Renal cortical epithelial cell (primary cell): ENCODE measurements around the gene NENF. TPM values are rescaled to one million over a fixed set of nuclear protein-coding genes. Genes with fewer than 3 reads are reported as not detected.

Experiments used
- DNase-seq: peaks from one replicate; pipeline ENCODE4 v3.0.0-alpha.2; 2011; ENCODE audit warnings: low read depth
- total RNA-seq: library from RNA; depleted of rRNA; stranded (reverse); fragments of >200 nt; gene quantifications from 2 replicates; pipeline ENCODE4 v1.2.3, GENCODE V29; 2014

NENF gene
- total RNA-seq, 1 donor from 2014 or later: 31.1 TPM

DNA sequence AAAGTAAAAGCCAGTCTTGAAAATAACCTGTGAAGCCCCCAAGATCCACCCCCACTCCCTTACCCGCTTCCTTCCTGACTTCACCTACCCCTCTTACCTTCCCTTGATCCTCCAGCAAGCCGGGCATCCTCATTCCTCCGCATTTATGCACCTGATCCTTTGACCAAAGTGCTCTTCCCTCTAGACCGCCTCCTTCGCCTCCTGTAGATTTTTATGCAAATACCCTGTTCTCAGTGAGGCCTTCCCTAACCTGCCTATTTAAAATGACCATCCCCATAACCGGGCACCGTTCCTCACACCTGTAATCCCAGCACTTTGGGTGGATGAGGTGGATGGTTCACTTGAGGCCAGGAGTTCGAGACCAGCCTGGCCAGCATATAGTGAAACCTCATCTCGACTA lies 1.1 kb upstream of the NENF start:
- DNase-seq: no peak

GRCh38 chr1:212432272-212432660 lies 454 bp upstream of the NENF start:
- no peak for DNase-seq

DNA sequence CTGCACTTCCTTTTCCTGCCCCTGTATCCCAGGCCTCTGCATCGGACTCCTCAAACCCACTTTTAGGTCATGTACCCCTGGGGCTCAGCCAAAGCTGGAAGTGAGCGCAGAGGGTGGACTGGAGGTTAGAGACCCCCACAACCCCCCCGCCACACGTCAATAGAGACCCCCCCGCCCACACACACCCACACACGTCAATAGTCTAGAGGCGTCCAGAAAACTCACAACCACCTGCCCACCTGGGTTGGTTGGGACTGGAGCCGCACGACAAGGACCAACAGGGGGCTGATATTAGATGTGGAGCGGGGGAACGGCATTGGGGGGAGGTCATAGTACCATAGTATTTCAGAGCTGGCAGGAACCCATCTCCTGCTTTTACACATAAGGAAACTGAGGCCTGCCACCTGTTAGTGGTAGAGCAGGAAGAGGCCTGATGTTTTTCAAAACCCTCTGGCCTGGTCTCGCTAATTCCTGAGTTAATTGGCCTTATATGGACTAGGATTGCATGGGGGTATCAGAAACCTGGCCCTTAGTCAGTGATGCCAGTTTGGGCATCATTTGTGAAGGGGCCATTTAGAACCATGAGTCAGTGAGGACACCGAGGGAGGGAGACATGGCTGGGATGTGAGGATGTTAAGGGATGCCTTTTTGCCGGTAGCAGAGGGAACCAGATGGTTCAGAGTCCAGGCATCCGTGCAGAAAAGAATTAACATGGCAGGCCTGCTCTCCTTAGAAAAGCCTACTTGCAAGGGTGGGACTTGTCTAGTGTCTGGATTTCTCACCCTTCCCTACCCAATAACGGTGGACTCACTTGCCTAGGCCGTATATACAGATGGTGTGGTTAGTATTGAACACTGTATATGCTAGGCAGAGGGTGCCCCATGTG lies 1.1 kb downstream of the NENF start:
- no peak for DNase-seq

DNA sequence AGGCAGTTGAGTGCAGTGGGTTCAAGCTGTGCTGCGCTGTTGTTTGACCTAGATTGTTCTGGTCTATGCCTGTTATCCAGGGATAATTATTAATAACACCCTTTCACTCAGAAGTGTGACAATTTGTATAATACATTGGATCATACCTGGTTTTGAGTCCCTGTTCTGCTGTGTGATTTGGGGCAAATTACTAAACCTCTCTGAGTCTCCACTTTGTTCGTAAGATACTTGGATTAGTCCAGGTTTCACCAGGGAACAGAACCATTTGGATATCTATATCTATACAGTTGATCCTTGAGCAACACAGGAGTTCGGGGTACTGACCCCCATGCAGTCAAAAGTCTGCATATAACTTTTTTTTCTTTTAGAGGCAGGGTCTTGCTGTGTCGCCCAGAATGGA lies 2.3 kb downstream of the NENF start:
- no peak for DNase-seq

DNA sequence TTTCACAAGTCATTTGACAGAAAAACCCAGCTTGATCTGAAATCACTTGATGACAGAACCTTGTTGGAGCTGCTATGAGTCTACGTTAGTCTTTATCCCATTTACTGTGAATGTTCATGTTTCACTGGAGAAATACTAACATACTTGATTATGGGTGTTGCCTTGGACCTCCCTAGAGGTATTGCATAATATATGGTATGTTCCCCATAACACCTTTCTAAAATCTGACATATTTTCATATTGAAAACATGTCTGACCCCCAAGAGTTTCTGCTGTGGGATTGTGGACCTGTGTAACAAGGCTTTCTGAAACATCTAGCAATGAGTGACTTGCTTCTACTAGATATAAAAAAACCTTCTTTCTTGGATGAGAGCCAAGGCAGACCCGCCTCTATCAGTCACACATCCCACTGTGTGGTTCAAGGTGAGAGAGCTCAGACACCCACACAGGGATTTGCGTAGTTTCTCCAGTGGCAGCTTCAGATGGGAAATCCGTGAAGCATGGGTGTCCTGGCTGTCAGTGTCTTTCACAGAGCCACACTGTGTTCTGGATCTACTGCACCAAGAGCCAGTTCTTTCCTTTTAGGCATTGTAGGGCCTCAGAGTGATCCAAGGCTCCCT lies 4.6 kb downstream of the NENF start:
- peak; percentile 23 for DNase-seq

DNA sequence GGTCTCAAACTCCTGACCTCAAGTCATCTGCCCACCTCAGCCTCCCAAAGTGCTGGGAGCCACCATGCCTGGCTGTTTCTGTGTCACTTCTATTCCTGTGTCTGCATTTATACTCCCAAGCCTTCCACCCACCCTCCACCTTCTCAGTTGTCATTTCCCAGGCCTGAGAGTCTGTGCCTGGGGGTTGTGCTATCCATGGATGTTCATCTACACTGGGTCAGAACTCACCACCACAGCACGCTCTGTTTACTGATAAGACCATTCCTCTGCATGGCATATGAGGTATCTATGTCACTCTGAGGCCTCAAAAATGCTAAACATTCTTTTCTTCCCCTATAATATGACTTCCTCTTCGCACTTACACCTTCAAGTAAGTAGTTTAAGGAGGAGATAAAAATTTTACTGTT lies 6.1 kb downstream of the NENF start:
- no peak for DNase-seq

DNA sequence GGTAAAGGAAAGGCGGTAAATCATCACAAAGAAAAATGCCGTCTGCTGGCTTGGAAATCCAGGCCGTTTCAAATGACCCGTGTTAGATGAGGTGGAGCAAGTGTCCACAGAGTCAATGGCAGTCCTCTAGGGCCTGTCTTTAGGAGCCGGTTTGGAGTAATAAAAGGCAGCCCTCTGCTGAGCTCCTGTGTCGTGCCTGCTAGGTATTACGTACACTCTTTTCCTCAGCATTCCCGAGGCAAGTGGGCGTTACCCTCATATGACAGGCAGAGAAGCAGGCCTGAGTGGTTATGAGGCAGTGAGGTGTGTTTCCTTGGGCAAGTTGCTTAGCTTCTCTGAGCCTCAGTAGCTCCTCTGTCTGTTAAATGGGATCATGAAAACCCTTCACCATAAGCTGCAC lies 7.7 kb downstream of the NENF start:
- no peak for DNase-seq

DNA sequence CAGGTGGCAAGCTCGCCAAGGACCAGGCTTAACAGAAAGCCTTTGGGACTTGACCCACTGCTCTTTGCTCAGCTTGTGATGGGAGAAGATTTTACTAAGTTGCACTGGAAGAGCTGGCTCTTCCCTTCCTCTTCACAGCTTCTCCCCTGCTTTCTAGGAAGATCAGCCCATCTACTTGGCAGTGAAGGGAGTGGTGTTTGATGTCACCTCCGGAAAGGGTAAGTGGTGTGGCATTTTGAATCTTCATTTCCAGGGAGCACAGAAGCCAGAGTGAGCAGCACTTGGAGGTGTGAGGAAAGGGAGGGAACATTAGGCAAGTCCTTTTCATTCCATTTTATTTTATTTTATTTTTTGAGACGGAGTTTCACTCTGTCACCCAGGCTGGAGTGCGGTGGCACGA lies 9.7 kb downstream of the NENF start:
- DNase-seq: no peak

GRCh38 chr1:212446333-212446732 lies 13.6 kb downstream of the NENF start:
- no peak for DNase-seq

GRCh38 chr1:212447478-212447877 lies 14.8 kb downstream of the NENF start:
- DNase-seq: no peak

GRCh38 chr1:212450331-212450881 lies 17.7 kb downstream of the NENF start:
- DNase-seq: no peak

DNA sequence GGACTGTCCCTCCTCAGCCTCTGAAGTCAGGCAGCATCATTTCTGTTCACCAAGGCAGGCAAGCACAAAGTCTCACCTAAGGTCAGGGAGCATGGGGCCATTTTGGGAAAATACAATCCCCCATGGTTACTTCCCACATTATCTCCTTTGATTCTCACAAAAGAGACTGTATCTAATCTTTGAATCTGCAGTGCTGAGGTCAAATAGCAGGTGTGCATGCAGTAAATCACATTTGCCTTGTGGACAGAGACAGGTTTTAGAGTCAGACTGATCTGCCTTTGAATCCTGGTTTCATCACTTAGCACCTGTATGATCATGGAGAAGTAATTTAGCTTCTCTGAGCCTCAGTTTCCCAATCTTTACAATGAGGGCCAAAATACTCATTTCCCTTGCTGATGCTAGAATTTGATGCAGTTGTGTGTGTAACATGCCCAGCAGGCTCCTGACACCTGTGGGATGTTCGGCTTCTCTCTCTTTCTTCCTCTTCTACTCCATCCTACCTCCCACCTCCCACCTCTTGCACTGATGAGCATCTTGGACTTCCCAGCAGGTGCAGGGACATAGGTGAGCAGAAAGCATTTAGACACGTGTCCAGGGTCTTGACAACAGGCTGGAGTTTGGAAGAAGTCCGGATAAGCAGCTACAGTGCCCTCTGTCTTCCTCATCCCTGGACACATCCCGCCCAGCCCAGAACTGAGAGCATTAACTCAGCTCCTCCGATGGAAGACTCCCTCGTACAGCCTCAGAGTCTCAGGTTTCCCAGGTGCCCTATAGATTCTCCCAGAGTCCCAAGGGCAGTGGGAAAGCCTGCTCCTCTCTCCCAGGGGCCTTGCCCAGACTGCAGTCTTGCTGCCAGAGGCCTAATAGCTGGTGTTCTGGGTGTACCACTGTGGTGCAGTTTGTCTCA lies 18.9 kb downstream of the NENF start:
- no peak for DNase-seq

GRCh38 chr1:212452323-212453155 lies 19.8 kb downstream of the NENF start:
- no peak for DNase-seq

DNA sequence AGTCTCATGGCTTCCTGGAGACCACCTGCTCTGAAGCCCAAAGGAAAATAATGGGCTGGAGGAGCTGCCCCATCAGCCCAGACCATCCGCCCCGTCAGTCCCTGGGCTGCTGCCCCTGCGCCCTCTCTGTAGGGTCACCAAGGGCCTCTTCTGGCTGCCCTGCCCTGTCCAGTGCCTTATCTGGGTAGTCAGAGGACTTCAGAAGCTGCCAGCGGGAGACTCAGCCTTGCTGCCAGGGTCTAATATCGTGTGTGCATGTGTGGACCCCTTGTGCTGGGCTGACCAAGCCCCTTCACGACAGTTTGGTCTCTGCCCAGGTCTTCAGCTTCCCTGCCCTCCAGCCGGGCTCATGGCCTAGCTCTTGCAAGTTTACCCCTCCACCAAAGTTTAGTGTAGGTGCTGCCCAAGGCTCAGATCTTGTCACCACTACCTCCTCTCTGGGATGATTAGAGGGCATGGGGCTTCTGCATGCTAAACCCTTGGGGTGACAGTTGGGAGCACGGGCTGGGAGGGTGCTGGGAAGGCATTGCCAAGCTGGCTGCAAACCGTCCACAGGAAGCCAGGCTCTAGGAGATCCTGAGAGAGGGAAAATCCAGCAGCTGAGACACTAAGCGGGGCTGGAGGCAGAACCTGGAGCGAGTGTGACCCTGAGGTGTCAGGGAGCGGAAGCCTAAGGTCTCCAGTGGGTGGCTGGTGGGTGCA lies 20.6 kb downstream of the NENF start:
- DNase-seq: no peak

GRCh38 chr1:212454741-212455140 lies 22.0 kb downstream of the NENF start:
- no peak for DNase-seq

DNA sequence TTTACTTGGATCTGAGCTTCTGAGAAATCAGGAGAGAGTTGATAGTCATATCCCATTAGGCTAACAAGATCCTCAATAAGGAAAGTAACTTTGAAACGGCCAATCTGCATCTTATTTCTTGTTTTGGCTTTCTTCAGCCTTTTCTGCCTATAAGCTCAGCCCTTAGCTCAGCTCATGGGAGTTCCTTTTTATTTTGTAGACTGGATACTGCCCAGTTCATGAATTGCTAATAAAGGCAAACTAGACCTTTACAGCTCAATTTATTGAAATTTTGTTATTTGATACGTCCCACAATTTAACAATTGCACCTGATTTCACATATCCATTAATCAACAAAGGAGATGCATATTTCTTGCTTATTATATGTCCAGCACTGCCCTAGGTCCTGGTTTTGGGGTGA lies 22.7 kb downstream of the NENF start:
- DNase-seq: no peak

DNA sequence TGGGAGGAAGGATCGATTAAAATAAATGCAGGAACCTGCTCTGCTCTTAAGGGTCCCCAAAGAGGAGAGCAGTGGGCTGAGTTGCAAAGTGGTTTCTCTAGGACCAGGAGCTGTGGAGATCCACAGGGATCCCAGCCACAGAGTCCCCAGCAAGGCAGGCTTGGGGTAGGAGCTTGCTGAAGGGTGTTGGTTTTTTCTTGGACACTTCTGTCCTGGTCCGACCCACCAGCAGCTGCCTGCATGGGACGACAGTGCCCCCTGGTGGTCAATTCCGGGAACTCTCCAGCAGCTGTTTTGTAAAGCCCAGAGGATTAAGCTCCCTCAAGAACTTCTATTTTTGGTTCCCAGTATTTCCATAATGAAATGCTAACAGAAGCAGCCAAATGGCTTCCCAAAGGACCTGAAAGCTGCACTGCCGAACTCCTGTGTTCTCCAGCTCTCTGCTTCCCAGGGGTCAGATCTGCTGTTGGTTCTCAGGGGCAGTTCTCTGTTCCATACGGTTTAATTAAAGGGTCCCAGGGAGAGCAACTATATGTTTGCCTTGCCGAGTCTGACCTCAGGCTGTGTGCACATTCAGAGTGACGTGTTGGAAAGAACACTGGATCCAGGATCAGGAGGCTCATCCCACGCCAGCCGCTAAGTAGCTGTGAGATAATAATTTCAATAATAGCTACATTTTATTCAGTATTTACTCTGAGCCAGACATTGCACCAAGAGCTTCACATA lies 23.2 kb downstream of the NENF start:
- DNase-seq: peak; percentile 64

GRCh38 chr1:212457740-212458338 lies 25.1 kb downstream of the NENF start:
- DNase-seq: peak; percentile 34

- no peak for DNase-seq
Observed at GRCh38 chr1:212458817-212459216, 26.1 kb downstream of the NENF start.
